ENCODE data around the gene DRC7.

The DRC7 gene

DNA sequence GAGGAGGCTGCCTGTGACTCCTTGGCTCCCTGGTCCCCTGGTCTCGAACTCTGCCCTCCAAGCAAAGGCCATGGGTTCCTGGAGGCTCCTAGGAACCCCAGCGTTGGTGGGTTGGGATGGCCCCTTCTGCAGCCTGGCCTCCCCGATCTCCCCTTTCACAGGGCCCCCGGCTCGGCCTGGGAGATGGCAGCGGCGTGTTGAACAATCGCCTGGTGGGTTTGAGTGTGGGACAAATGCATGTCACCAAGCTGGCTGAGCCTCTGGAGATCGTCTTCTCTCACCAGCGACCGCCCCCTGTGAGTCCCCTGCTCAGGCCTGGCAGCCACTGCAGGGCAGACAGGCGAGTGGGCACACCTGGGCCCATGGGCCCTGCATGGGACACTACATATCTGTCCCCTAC is 15.6 kb upstream of the DRC7 start:
- Histone ChIP-seq H3K4me3 (replicated peaks; ENCODE audit: low read depth, low read length) (no peak overlapping the region), H3K36me3 (ENCODE audit: control insufficient read depth, insufficient read depth, low read length) (no peaks in the 10 kb centered on the region), H3K27me3 (replicated peaks; ENCODE audit: control insufficient read depth, insufficient read depth, low read length) (no peaks in the 10 kb centered on the region; the same call in none of the 2 replicates)
- TF ChIP-seq, protein P1, sequence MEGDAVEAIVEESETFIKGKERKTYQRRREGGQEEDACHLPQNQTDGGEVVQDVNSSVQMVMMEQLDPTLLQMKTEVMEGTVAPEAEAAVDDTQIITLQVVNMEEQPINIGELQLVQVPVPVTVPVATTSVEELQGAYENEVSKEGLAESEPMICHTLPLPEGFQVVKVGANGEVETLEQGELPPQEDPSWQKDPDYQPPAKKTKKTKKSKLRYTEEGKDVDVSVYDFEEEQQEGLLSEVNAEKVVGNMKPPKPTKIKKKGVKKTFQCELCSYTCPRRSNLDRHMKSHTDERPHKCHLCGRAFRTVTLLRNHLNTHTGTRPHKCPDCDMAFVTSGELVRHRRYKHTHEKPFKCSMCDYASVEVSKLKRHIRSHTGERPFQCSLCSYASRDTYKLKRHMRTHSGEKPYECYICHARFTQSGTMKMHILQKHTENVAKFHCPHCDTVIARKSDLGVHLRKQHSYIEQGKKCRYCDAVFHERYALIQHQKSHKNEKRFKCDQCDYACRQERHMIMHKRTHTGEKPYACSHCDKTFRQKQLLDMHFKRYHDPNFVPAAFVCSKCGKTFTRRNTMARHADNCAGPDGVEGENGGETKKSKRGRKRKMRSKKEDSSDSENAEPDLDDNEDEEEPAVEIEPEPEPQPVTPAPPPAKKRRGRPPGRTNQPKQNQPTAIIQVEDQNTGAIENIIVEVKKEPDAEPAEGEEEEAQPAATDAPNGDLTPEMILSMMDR (IDR thresholded peaks at IDR 0.05; ENCODE audit: insufficient read depth, low read length, poor library complexity, severe bottlenecking) = no peak
- DNase-seq (ENCODE audit: extremely low read depth, insufficient read length) = no peak

DNA sequence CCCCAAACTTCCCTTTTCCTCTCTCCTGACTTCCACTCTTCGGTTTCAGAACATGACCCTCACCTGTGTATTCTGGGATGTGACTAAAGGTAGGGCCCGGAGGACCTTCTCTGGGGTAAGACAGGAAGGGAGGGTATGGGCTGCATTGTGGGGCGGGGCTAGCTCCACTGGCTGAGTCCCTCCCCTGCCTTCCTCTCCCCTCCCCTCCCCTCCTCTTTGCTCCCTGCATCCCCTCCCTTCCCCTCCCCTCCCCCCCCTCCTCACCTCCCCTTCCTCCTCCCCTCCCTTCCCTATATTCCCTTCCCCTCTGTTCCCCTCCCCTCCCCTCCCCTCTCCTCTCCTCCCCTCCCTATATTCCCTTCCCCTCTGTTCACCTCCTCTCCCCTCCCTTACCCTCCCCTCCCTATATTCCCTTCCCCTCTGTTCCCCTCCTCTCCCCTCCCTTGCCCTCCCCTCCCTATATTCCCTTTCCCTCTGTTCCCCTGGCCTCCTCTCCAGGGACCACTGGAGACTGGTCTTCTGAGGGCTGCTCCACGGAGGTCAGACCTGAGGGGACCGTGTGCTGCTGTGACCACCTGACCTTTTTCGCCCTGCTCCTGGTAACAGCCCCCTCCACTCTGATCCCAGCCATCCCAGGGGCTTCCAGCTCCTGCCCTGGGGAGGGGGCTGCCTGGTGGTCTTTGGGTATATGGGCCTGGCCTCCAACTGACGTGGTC is 14.7 kb upstream of the DRC7 start:
- DNase-seq (ENCODE audit: extremely low read depth, insufficient read length) = no peak
- Histone ChIP-seq H3K27me3 (replicated peaks; ENCODE audit: control insufficient read depth, insufficient read depth, low read length) (no peaks in the 10 kb centered on the region; the same call in none of the 2 replicates), H3K36me3 (ENCODE audit: control insufficient read depth, insufficient read depth, low read length) (no peaks in the 10 kb centered on the region), H3K4me3 (replicated peaks; ENCODE audit: low read depth, low read length) (no peak overlapping the region)
- TF ChIP-seq, protein P1 (IDR thresholded peaks at IDR 0.05; ENCODE audit: insufficient read depth, low read length, poor library complexity, severe bottlenecking) = no peak

DNA sequence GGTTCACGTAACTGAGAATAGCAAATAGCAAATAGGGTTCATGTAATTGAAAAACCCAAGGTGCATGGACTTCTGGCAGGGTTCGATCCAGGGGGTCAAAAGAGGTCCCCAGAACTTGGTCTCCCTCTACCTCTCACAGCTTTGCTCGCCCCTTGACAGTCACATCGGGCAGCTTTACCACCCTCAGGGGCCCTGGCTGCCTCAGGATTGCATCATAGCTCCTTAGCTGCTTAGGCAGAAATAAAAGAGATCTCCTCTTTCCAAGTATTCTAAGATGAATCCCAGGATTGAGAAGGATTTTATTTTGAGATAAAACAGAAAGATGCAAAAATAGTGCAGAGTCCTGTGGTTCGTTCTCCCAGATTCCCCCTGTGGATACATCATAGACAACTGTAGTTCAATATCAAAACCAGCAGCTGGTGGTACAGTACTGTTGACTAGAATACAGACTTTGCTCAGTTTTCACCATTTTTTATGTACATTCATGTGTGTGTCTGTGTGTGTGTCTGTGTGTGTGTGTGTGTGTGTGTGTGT is 13.7 kb upstream of the DRC7 start:
- Histone ChIP-seq H3K4me3 (replicated peaks; ENCODE audit: low read depth, low read length) (no peak overlapping the region), H3K27me3 (replicated peaks; ENCODE audit: control insufficient read depth, insufficient read depth, low read length) (no peaks in the 10 kb centered on the region; the same call in none of the 2 replicates), H3K36me3 (ENCODE audit: control insufficient read depth, insufficient read depth, low read length) (no peaks in the 10 kb centered on the region)
- no peak for DNase-seq (ENCODE audit: extremely low read depth, insufficient read length)
- TF ChIP-seq, protein P1 (IDR thresholded peaks at IDR 0.05; ENCODE audit: insufficient read depth, low read length, poor library complexity, severe bottlenecking) = no peak

DNA sequence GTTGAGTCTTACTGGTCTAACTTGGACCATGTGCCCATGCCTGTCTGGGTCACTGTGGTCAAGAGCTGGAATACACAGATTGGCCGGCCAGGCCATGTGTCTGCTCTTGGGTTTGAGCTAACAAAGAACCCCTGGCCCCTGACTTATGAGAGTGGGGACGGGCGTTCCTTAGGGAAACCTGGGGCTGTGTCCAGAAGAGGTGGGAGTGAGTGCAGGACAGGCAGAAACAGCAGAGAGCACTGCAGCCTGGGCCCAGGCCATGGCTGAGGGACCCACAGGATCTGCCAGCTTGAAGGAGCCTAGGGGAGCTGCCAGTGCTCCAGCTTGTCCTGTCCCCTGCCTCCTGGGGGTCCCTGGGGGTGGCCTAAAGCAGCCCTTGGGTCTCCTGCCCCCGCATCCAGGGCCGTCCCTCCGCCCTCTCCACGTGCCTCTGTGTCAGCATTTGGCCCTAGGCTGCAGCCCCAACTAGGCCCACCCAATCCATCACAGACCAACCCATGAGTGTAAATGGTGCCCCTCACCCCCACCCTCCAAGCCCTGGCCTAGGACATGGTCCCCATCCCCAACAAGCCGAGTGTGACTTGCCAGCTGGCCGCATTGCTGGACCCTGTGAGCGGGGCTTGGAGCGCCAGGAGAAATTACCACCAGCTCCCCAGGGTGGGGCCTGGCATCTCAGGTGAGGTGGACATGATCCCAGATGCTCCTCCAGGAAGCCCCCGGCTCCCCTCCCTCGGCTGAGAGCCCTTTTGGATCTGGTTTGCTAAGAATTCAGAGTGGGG is 12.5 kb upstream of the DRC7 start:
- no peak for DNase-seq (ENCODE audit: extremely low read depth, insufficient read length)
- Histone ChIP-seq H3K36me3 (ENCODE audit: control insufficient read depth, insufficient read depth, low read length) (no peaks in the 10 kb centered on the region), H3K4me3 (replicated peaks; ENCODE audit: low read depth, low read length) (no peak overlapping the region), H3K27me3 (replicated peaks; ENCODE audit: control insufficient read depth, insufficient read depth, low read length) (no peaks in the 10 kb centered on the region; the same call in none of the 2 replicates)
- TF ChIP-seq, protein P1 (IDR thresholded peaks at IDR 0.05; ENCODE audit: insufficient read depth, low read length, poor library complexity, severe bottlenecking) = no peak

DNA sequence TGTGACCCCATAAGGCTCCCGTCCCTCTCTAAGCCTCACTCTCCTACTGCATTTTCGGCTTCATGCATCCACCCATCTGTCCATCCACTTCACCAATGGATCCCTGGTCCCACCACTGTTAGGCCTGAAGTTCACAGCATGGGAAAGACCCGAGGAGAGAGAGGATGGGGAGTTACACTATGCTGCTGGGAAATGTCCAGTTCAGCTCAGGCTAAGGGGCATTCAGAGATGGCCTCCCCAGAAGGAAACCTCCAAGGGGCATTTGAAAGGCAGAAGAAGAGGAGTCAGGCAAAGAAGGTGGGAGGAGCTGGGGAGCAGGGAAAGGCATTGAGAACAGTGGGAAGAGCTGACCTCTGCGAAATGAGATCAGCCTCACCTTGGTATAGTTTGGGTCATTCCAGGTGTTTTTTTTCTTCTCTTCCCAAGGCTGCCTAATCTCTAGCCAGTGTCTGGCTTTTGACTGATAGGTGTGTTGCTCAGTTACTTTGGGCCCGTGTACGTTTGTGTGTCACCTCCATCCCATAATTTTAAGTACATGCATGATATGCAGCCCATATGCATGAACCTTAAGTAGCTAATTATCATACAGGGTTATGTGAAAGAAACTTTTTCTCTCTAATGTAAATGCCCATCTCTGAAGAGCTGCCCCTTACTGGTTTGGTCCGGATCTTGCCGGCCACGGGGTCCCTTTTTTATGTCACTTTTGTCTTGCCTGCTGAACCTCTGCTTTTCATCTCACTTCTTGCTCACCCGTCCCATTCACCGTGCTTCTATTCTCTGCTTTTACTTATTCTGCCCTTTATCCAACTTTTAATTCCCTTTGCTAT is 11.6 kb upstream of the DRC7 start:
- no peak for DNase-seq (ENCODE audit: extremely low read depth, insufficient read length)
- Histone ChIP-seq H3K36me3 (ENCODE audit: control insufficient read depth, insufficient read depth, low read length) (no peaks in the 10 kb centered on the region), H3K4me3 (replicated peaks; ENCODE audit: low read depth, low read length) (no peak overlapping the region), H3K27me3 (replicated peaks; ENCODE audit: control insufficient read depth, insufficient read depth, low read length) (no peaks in the 10 kb centered on the region; the same call in none of the 2 replicates)
- TF ChIP-seq, protein P1 (IDR thresholded peaks at IDR 0.05; ENCODE audit: insufficient read depth, low read length, poor library complexity, severe bottlenecking) = no peak
